GM23248 (cell line): ENCODE data around the gene SKAP1. TPM values are rescaled to one million over a fixed set of nuclear protein-coding genes. Genes with fewer than 3 reads are reported as not detected.

Experiments
- DNase-seq: peaks from one replicate; pipeline ENCODE4 v3.0.0-alpha.2; 2015
- H2AFZ ChIP-seq: fragments of 200-600 bp; sonication (generic); 2 replicates; pipeline ENCODE4 v1.6.1; 2016; ENCODE audit warnings: antibody characterized with exemption
- H3F3A ChIP-seq: fragments of 200-600 bp; sonication (generic); 2 replicates; pipeline ENCODE4 v1.6.1; 2016; ENCODE audit warnings: mild to moderate bottlenecking, antibody characterized with exemption, mixed run types; ENCODE audit not compliant: insufficient read depth
- H3K27ac ChIP-seq: fragments of 200-600 bp; sonication (generic); 2 replicates; pipeline ENCODE4 v1.5.1; 2016; ENCODE audit warnings: mild to moderate bottlenecking
- H3K27me3 ChIP-seq: fragments of 200-600 bp; sonication (generic); replicated peaks from 2 replicates; pipeline ENCODE4 v1.6.1; 2016; ENCODE audit warnings: mild to moderate bottlenecking; ENCODE audit not compliant: insufficient read depth
- H3K36me3 ChIP-seq: fragments of 200-600 bp; sonication (generic); 2 replicates; pipeline ENCODE4 v1.6.1; 2016; ENCODE audit warnings: low read depth, mild to moderate bottlenecking
- H3K4me1 ChIP-seq: fragments of 200-600 bp; sonication (generic); 2 replicates; pipeline ENCODE4 v1.6.1; 2016; ENCODE audit warnings: mild to moderate bottlenecking; ENCODE audit not compliant: insufficient read depth
- H3K4me2 ChIP-seq: fragments of 200-600 bp; sonication (generic); one replicate; pipeline ENCODE4 v1.6.1; 2016; ENCODE audit warnings: mild to moderate bottlenecking; ENCODE audit not compliant: unreplicated experiment
- H3K4me3 ChIP-seq: fragments of 200-600 bp; sonication (generic); 2 replicates; pipeline ENCODE4 v1.5.1; 2016; ENCODE audit warnings: mild to moderate bottlenecking
- H3K79me2 ChIP-seq: fragments of 200-600 bp; sonication (generic); 2 replicates; pipeline ENCODE4 v1.6.1; 2016; ENCODE audit warnings: mild to moderate bottlenecking; ENCODE audit not compliant: insufficient read depth
- H3K9ac ChIP-seq: fragments of 200-600 bp; sonication (generic); 2 replicates; pipeline ENCODE4 v1.6.1; 2016; ENCODE audit warnings: mild to moderate bottlenecking
- H3K9me2 ChIP-seq: fragments of 200-600 bp; sonication (generic); 2 replicates; pipeline ENCODE4 v1.6.1; 2016; ENCODE audit warnings: mixed run types, mild to moderate bottlenecking, moderate library complexity; ENCODE audit not compliant: insufficient read depth
- H3K9me3 ChIP-seq: fragments of 200-600 bp; sonication (generic); one replicate; pipeline ENCODE4 v1.6.1; 2017; ENCODE audit warnings: low read depth
- H4K20me1 ChIP-seq: fragments of 200-600 bp; sonication (generic); 2 replicates; pipeline ENCODE4 v1.6.0; 2016; ENCODE audit not compliant: insufficient read depth
- EZH2 ChIP-seq: fragments of 200-600 bp; sonication (generic); IDR thresholded peaks from 2 replicates; pipeline ENCODE4 v1.6.1; 2018; ENCODE audit warnings: antibody characterized with exemption, mild to moderate bottlenecking; ENCODE audit not compliant: insufficient read depth, poor library complexity, severe bottlenecking
- EZH2phosphoT487 ChIP-seq: fragments of 200-600 bp; sonication (generic); IDR thresholded peaks from 2 replicates; pipeline ENCODE4 v1.6.1; 2018; ENCODE audit warnings: antibody characterized with exemption, moderate library complexity, mild to moderate bottlenecking, low read depth; ENCODE audit not compliant: insufficient read depth
- WGBS, 2 experiments: methylation state at CpG; one replicate each; pipeline ENCODE4 v1.1.6; 2015 to 2017; ENCODE audit warnings: low lambda C conversion rate in 2 of 2, low coverage in 1 of 2; ENCODE audit errors: missing lambda C conversion rate in 2 of 2; 5-methylcytosine and 5-hydroxymethylcytosine counted together
- in situ Hi-C: fragments of 300-500 bp; cut with MboI; formaldehyde crosslinking; loops from 2 replicates; pipeline ENCODE4 v1.15.0; 2020
- polyA plus RNA-seq: library from polyadenylated mRNA; unstranded; fragments of >200 nt; fragmentation: Nextera tagmentation; extraction: Ambion mirVana; gene quantifications from 2 replicates; pipeline ENCODE4 v1.2.1, GENCODE V29; 2016
- total RNA-seq: library from RNA; depleted of rRNA; stranded (reverse); fragments of >200 nt; shearing (Covaris generic); gene quantifications from 2 replicates; pipeline ENCODE4 v1.2.3, GENCODE V29; 2014

The SKAP1 gene
- total and polyA plus RNA-seq, 2 experiments from 2014 or later = not detected

DNA sequence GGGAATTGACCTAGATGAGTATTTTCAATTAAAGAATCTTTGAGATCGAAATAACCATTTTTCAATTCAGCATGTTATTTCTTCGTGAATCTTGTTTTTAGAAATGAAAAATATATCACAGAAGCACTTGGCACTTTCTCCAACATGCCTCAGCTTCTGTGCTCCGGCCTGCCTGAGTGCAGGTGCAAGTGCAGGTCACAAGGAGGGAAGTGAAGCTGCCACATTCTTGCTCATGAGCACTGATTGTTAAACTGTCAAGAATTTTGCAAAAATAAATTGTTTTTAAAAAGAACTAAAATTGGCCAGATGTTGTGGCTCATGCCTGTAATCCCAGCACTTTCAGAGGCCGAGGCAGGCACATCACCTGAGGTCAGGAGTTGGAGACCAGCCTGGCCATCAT lies 38.3 kb upstream of the SKAP1 start:
- TF ChIP-seq EZH2phosphoT487 (no peak), EZH2 (no peak)
- no peak overlapping the region for H3K9ac ChIP-seq
- in situ Hi-C loops = no loop called here
- H3K27me3 ChIP-seq = no peaks in the 10 kb centered on the region
- H4K20me1 ChIP-seq = no peaks in the 10 kb centered on the region
- no peaks in the 10 kb centered on the region for H3K9me3 ChIP-seq
- no peak overlapping the region for H3K27ac ChIP-seq
- H3F3A ChIP-seq = peaks cover 33% of the 10 kb centered on the region
- H3K9me2 ChIP-seq = no peaks in the 10 kb centered on the region
- H3K4me2 ChIP-seq = no peak overlapping the region
- no peaks in the 10 kb centered on the region for H3K36me3 ChIP-seq
- H3K79me2 ChIP-seq = no peaks in the 10 kb centered on the region
- no peak overlapping the region for H3K4me3 ChIP-seq
- H3K4me1 ChIP-seq = peaks cover 17% of the 10 kb centered on the region
- DNase-seq = no peak
- WGBS, 2 experiments = 86 to 90% methylated on average over 4 of the region's 4 CpGs
- H2AFZ ChIP-seq = no peak overlapping the region

DNA sequence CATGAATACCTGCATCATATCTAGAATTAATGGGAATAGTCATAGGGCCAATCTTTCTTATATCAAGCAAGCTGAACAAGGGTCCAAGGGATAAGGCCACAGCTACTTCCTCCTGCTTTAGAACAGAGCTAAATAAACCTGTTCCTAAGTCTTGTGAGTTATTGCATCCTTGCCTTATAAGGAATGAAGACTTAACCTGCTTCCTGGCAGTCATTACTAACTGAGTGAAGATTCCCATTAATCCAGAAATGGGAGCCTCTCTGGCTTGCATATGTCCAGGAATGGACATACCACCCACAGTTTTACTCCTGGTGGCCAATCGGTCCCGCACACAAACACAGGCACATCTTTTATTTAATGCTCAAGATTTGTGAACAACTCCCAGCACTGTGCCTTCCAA lies 35.9 kb upstream of the SKAP1 start:
- Histone ChIP-seq H3K27ac (no peak overlapping the region), H3K36me3 (no peaks in the 10 kb centered on the region), H3F3A (peaks cover 10% of the 10 kb centered on the region; the same call in 1 of the 2 replicates), H3K9ac (no peak overlapping the region), H3K27me3 (no peaks in the 10 kb centered on the region), H3K79me2 (no peaks in the 10 kb centered on the region), H4K20me1 (no peaks in the 10 kb centered on the region), H3K9me2 (no peaks in the 10 kb centered on the region), H3K9me3 (no peaks in the 10 kb centered on the region), H3K4me1 (no peaks in the 10 kb centered on the region), H2AFZ (no peak overlapping the region), H3K4me2 (no peak overlapping the region), H3K4me3 (no peak overlapping the region)
- TF ChIP-seq EZH2phosphoT487 = no peak
- in situ Hi-C loops = no loop called here
- 92 to 97% methylated on average over 2 of the region's 2 CpGs for WGBS, 2 experiments
- no peak for DNase-seq

DNA sequence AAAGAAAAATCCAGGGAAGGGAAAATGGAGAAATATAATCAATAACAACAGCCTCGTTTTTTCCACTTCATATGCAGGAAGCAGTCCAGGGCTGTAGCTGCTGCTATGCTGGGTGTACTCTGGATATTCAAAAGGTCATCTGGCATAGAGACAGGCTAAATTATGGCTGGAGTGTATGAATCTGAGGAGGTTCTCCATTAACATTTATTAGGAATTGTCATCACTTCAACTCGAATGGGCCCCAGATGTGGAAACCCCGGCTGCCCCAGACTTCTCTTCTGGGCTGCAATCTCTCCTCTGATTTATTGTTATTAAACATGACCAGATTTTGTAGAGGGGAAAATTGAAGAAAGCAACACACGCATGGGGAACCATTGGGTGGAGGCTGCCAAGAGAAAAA lies 33.5 kb upstream of the SKAP1 start:
- no peaks in the 10 kb centered on the region for H3K9me2 ChIP-seq
- DNase-seq = no peak
- WGBS, 2 experiments = 7 to 10% methylated on average over 4 of the region's 4 CpGs
- no peak overlapping the region for H3K27ac ChIP-seq
- no peak overlapping the region for H3K4me3 ChIP-seq
- no peak overlapping the region for H3K4me2 ChIP-seq
- no peaks in the 10 kb centered on the region for H3K9me3 ChIP-seq
- no peaks in the 10 kb centered on the region for H3K36me3 ChIP-seq
- H2AFZ ChIP-seq = no peak overlapping the region
- H4K20me1 ChIP-seq = no peaks in the 10 kb centered on the region
- no peaks in the 10 kb centered on the region for H3K27me3 ChIP-seq
- in situ Hi-C loops = no loop called here
- H3K79me2 ChIP-seq = no peaks in the 10 kb centered on the region
- no peaks in the 10 kb centered on the region for H3F3A ChIP-seq
- TF ChIP-seq EZH2phosphoT487 (no peak), EZH2 (no peak)
- no peaks in the 10 kb centered on the region for H3K4me1 ChIP-seq
- H3K9ac ChIP-seq = no peak overlapping the region

DNA sequence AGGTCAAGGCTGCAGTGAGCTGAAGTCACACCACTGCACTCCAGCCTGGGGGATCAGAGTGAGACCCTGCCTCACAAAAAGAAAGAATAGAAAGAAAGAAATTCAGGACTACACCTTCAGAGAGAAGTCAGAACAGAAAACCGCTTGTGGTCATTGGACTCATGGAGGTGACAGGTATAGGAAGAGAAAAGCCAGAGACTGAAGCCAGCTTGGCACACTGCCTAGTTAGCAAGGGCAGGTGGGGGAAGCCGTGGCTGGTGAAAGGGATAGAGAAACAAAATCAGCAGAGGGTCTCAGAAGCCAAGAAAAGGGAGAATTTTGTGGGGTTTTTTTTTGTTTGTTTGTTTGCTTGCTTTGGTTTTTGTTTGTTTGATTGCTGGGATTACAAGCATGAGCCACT lies 32.9 kb upstream of the SKAP1 start:
- 69 to 83% methylated on average over 2 of the region's 2 CpGs for WGBS, 2 experiments
- Histone ChIP-seq H2AFZ (no peak overlapping the region), H3K4me1 (no peaks in the 10 kb centered on the region), H3F3A (no peaks in the 10 kb centered on the region), H3K27ac (no peak overlapping the region), H3K36me3 (no peaks in the 10 kb centered on the region), H4K20me1 (no peaks in the 10 kb centered on the region), H3K9ac (no peak overlapping the region), H3K9me3 (no peaks in the 10 kb centered on the region), H3K4me2 (no peak overlapping the region), H3K9me2 (no peaks in the 10 kb centered on the region), H3K79me2 (no peaks in the 10 kb centered on the region), H3K27me3 (no peaks in the 10 kb centered on the region), H3K4me3 (no peak overlapping the region)
- in situ Hi-C loops = no loop called here
- no peak for DNase-seq
- TF ChIP-seq EZH2phosphoT487 (no peak), EZH2 (no peak)

DNA sequence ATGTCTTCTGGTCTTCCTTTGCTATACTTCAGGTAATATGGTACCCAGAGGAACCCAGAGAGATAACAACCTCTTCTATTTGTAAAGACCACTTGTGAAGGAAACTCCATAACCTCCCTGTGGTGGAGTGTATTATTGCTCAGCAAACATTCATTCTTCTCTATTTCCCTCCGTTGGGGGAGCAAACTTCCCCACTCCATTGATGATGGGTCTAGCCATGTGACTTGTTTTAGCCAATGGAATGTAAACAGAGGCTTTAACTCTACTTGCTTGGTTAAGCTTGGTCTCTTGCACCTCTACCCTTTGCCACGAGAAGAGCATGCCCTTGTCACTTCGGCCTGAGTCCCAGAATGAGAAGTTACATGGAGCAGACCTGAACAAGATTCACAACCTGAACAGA lies 30.0 kb upstream of the SKAP1 start:
- Histone ChIP-seq H3K9me2 (no peaks in the 10 kb centered on the region), H3K9ac (no peak overlapping the region), H3K79me2 (no peaks in the 10 kb centered on the region), H3K27ac (no peak overlapping the region), H3K27me3 (no peaks in the 10 kb centered on the region), H3K4me1 (no peaks in the 10 kb centered on the region), H4K20me1 (no peaks in the 10 kb centered on the region), H2AFZ (no peak overlapping the region), H3K4me2 (no peak overlapping the region), H3K36me3 (no peaks in the 10 kb centered on the region), H3K9me3 (no peaks in the 10 kb centered on the region), H3K4me3 (no peak overlapping the region), H3F3A (no peaks in the 10 kb centered on the region)
- TF ChIP-seq EZH2phosphoT487 = no peak
- TF ChIP-seq EZH2 = no peak
- WGBS, 2 experiments = 64 to 77% methylated on average over 3 of the region's 3 CpGs
- no peak for DNase-seq
- in situ Hi-C loops = no loop called here
